IMR-90 (cell line): ENCODE results near the gene SLIT3.

Experiments used
- BHLHE40 ChIP-seq: fragments of 150-350 bp; IDR thresholded peaks from 2 replicates; pipeline ENCODE4 v1.6.1; 2016; ENCODE audit warnings: mild to moderate bottlenecking, low read depth, low read length
- CEBPB ChIP-seq: IDR thresholded peaks from 2 replicates; pipeline ENCODE4 v1.6.1; 2012; ENCODE audit warnings: low read depth, low read length, improper control_type of control experiment
- CTCF ChIP-seq: conservative IDR thresholded peaks from 2 replicates; pipeline ENCODE4 v1.5.1; 2012; ENCODE audit warnings: mild to moderate bottlenecking, low read depth, low read length, improper control_type of control experiment
- FOS ChIP-seq: fragments of 150-350 bp; IDR thresholded peaks from 2 replicates; pipeline ENCODE4 v1.6.1; 2016; ENCODE audit warnings: low read depth, low read length
- MAFK ChIP-seq: IDR thresholded peaks from 2 replicates; pipeline ENCODE4 v1.6.1; 2012; ENCODE audit warnings: low read depth, low read length, improper control_type of control experiment
- NFE2L2 ChIP-seq: fragments of 150-350 bp; IDR thresholded peaks from 2 replicates; pipeline ENCODE4 v1.6.1; 2016; ENCODE audit warnings: low read depth, mild to moderate bottlenecking, low read length
- POLR2A ChIP-seq: IDR thresholded peaks from 2 replicates; pipeline ENCODE4 v1.6.1; 2012; ENCODE audit warnings: mild to moderate bottlenecking, low read depth, low read length
- RAD21 ChIP-seq: IDR thresholded peaks from 2 replicates; pipeline ENCODE4 v1.6.1; 2012; ENCODE audit warnings: low read length, improper control_type of control experiment
- RCOR1 ChIP-seq: IDR thresholded peaks from 2 replicates; pipeline ENCODE4 v1.6.1; 2012; ENCODE audit warnings: mild to moderate bottlenecking, low read length, improper control_type of control experiment; ENCODE audit not compliant: insufficient replicate concordance
- RFX5 ChIP-seq: IDR thresholded peaks from 2 replicates; pipeline ENCODE4 v1.8.0; 2012; ENCODE audit warnings: low read depth, mild to moderate bottlenecking, low read length, moderate library complexity
- SMC3 ChIP-seq: fragments of 150-350 bp; IDR thresholded peaks from 2 replicates; pipeline ENCODE4 v1.6.1; 2016; ENCODE audit warnings: low read depth, mild to moderate bottlenecking, antibody characterized with exemption, low read length, moderate library complexity
- USF2 ChIP-seq: fragments of 150-350 bp; IDR thresholded peaks from 2 replicates; pipeline ENCODE4 v1.6.1; 2017; ENCODE audit warnings: mild to moderate bottlenecking, antibody characterized with exemption, low read length, low read depth
- TF ChIP-seq, protein P1 (sequence below): fragments of 150-350 bp; IDR thresholded peaks from 2 replicates; pipeline ENCODE4 v1.6.1; 2016; ENCODE audit warnings: low read depth, mild to moderate bottlenecking, low read length, moderate library complexity, borderline replicate concordance

DNA sequence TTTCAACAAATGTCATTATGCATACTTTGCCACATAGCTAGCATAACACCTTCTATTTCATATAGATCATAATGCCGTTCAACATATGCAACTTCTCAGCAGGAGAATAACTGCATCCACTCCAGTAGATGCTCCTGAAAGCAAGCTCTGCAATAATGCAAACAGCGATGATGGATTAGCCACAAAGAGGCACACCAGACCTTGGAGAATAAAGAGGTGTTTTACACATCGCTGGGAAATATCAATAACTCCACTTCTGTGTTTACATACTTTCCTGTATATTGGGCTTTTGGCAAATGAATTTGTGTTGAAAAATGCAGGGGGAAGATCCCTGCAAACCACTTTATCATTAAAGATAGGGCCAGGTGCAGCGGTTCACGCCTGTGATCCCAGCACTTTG lies 450.3 kb downstream of the SLIT3 start:
- no peak for TF ChIP-seq CTCF
- no peak for TF ChIP-seq POLR2A
- TF ChIP-seq RCOR1, result no peak
- TF ChIP-seq RAD21, result no peak
- TF ChIP-seq, protein P1, sequence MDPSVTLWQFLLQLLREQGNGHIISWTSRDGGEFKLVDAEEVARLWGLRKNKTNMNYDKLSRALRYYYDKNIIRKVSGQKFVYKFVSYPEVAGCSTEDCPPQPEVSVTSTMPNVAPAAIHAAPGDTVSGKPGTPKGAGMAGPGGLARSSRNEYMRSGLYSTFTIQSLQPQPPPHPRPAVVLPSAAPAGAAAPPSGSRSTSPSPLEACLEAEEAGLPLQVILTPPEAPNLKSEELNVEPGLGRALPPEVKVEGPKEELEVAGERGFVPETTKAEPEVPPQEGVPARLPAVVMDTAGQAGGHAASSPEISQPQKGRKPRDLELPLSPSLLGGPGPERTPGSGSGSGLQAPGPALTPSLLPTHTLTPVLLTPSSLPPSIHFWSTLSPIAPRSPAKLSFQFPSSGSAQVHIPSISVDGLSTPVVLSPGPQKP, result no peak
- no peak for TF ChIP-seq SMC3
- TF ChIP-seq USF2, result no peak
- no peak for TF ChIP-seq NFE2L2
- TF ChIP-seq MAFK, result no peak
- TF ChIP-seq FOS, result no peak
- TF ChIP-seq CEBPB, result no peak
- TF ChIP-seq RFX5, result no peak
- no peak for TF ChIP-seq BHLHE40
